GM21576 (cell line): ENCODE data around the gene DDX28.

ENCODE experiments used
- ATAC-seq: cut with Tn5 transposase; IDR thresholded peaks from one replicate; pipeline ENCODE4 v1.9.1; 2021; ENCODE audit warnings: mild to moderate bottlenecking, moderate library complexity; ENCODE audit not compliant: unreplicated experiment

DDX28 gene, protein sequence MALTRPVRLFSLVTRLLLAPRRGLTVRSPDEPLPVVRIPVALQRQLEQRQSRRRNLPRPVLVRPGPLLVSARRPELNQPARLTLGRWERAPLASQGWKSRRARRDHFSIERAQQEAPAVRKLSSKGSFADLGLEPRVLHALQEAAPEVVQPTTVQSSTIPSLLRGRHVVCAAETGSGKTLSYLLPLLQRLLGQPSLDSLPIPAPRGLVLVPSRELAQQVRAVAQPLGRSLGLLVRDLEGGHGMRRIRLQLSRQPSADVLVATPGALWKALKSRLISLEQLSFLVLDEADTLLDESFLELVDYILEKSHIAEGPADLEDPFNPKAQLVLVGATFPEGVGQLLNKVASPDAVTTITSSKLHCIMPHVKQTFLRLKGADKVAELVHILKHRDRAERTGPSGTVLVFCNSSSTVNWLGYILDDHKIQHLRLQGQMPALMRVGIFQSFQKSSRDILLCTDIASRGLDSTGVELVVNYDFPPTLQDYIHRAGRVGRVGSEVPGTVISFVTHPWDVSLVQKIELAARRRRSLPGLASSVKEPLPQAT

DNA sequence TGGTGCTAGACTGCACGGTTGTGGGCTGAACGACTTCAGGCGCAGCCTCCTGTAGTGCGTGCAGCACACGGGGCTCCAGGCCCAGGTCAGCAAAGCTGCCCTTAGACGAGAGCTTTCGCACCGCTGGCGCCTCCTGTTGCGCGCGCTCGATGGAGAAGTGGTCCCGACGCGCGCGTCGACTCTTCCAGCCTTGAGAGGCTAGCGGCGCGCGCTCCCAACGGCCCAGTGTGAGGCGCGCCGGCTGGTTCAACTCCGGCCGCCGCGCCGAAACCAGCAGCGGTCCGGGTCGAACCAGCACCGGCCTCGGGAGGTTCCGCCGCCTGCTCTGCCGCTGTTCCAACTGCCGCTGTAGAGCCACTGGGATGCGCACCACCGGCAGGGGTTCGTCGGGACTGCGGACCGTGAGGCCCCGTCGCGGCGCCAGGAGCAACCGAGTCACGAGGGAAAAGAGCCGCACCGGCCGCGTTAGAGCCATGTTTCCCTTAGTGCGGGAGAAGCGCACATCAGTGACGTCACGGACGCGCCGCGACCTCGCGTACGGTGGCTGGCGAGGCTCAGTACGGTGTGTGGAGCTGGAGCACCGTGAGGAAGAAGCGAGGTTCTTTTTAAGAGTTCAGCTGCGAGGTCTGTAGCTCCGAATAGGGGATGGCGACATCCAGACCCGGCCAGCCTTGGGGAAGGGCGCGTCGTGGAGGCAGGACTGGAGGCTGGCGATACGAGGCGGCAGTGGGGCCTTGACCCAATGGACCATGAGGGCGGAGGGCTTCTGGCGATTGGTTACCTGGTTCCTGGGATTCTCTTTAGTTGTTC lies at the start of gene DDX28, which contains the start of gene DUS2:
Gene DDX28 (minus strand): TSS at position 505 of the 810 bp plus-strand sequence. CDS start 30 bp downstream, at position 475.
Gene DUS2 (plus strand): TSS at position 557 of the 810 bp plus-strand sequence. CDS start 14,740 bp downstream, outside the sequence.
- ATAC-seq = peak; percentile 79

GRCh38 chr16:68072038-68072695 lies 49.1 kb upstream of the DDX28 start:
- ATAC-seq = no peak

DNA sequence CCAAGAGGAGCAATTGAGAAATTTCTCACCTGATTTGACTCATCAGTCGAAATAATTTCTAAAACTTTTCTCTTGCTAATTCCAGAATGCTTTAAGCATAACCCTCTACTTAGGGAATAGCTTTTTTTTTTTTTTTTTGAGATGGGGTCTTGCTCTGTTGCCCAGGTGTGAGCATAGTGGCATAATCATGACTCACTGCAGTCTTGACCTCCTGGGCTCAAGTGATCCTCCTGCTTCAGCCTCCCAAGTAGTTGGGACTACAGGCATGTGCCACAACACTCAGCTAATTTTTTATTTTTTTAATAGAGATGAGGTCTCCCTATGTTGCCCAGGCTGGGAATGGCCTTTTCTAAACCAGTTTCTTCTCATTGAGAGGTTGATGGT lies 48.5 kb upstream of the DDX28 start:
- no peak for ATAC-seq

- no peak for ATAC-seq
Measured at GRCh38 chr16:68070806-68071517, 47.9 kb upstream of the DDX28 start.

DNA sequence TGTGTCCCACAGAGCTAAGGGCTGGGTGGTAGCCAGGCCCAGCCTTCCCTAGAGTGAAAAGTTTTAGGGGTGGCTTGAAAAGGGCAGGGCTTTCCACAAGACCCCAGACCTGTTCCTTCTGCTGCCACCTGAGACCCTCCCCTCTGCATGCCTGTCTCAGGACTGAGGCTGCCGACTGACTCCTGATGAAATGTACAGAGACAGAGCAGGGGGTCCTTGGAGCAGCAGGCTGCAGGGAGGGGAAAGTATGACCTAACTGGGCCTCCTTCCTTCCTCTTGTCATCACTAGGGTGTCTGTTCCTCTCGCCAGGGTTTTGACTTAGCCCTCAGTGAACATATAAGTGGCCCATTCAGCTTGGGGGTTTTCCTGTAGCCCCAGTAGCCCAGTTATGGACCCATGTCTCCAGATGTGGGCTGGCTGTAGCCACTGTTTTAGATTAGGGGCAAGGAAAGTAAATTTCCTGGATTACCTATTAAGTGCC lies 47.3 kb upstream of the DDX28 start:
- no peak for ATAC-seq

DNA sequence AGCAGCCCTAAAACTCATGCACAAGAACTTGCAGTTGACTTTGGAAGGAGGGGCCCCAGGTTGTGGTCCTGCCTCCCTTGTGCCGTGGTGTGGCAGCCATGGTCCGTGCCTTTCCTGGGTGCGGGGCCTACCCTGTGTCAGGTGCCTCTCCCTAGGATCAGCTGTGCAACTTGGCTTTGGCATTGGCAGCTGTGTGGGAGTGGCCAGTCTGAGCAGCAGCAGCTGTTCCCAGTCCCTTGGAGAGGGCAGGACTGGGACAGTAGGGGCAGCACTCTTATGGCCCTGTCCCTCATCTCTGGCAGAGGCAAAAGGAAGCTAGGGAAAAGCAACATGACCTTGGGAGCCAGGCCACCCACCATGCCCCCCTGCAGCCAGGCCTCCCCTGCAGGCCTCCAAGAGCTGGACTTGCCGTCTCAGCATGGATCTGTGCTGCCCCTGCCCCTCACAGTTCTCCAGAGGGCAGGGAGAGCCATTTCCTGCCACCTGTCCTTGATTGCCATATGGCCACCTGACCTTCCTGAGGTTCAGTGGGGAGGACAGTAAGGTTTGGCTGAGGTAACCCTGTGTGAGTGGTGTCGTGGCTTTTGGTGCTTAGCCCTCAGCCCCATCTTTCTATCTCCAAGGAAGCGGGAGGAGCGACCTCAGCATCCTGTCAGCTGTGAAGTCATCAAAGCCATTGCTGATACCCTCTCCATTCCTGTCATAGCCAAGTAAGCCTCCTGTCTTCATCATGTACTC lies 46.6 kb upstream of the DDX28 start:
- no peak for ATAC-seq

- ATAC-seq = no peak
Measured at GRCh38 chr16:68068926-68069325, 45.9 kb upstream of the DDX28 start.

- no peak for ATAC-seq
Measured at GRCh38 chr16:68066763-68067162, 43.7 kb upstream of the DDX28 start.

DNA sequence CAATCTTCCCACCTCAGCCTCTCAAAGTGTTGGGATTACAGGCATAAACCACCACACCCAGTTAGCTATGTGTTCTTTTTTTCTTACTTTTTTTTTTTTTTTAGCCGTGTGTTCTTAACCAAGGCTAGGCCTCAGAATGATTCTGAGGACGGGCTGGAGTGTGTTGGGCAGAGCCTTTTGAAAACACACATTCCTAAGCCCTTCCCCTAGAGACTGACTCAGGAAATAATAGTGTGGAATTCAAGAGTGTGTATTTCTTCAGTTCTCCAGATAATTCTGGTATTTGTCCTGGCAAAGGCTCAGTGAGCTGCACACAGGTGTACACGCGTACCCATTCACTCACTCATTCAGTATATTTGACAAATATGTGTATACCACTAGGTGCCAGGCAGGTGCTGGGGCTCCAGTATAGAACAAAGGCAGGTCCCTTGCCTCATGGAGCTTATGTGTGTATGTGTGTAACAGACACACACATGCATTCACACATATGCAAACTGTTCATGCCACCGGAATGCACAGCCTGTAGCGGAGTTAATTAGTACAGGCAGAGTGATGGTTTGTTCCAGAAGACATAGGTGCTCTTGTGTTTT lies 42.8 kb upstream of the DDX28 start:
- ATAC-seq = no peak

DNA sequence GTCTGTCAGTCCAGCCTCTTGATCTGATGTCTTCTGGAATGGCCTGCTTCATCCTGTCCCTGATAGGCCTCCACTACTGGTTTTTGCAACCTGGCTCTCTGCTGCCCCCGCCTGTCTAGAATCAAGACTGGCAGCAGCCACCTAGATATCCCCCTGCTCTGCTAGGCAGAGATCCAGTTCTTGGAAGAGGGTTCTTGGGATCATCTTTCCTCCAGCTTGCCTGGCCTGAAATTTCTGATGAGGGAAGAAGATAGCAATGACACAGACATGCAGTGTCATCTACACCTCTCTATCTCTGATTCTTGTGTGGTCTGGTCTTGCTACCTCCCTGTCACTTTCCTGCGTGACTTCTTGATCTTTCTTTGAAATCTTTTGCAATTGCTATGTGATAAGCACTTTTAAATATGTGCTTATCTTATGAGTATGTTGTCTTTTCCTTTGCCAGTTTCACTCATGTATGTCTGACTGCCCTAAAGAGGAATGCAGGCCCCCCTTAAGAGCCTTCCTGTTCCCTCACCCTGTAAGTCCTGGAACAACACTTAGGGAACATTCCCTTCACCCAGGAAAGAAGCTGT lies 41.8 kb upstream of the DDX28 start:
- ATAC-seq = no peak

DNA sequence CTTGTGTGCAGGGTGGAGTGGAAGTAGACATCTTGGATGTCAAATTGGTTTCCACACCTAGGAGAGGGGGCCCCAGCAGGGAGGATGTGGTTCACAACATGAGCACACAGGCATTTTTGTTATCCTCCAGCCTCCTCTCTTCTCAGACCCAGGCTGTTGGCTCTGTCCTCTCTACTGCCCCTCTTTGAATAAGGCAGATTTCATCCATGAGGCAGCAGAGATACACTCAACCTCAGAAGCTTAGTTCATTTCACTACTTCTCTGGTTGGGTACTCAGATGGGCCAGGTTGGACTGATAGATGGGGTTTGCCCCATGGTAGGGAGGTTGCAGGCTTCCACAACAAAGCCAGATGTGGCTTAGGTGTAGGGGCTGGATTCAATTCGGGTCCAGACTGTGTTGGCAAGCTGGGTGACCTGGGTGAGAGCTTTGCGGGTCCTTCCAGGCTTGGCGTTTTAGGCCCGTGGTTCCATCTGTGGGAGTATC lies 39.9 kb upstream of the DDX28 start:
- ATAC-seq = no peak

- no peak for ATAC-seq
Measured at GRCh38 chr16:68061396-68061795, 38.4 kb upstream of the DDX28 start.

DNA sequence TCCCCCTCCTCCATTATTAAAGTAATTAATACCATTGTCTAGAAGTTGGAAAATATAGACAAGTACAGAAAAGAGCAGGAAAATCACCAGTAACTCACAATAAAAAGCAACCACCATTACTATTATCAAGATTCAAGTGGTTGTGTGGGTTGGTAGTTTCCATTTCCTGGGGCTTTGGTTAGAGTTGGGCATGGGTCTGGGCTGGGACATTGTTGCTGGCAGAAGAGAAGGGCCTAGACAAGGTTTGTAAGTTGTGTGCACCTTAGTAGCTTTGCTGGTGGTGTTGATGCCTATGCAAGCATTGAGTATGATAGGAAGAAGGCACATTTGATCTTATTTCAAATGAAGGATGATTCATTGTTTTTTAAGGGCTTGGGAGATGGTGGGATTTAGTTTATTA lies 36.8 kb upstream of the DDX28 start:
- ATAC-seq = no peak

- no peak for ATAC-seq
Measured at GRCh38 chr16:68055395-68055794, 32.4 kb upstream of the DDX28 start.

GRCh38 chr16:68049449-68049848 lies 26.4 kb upstream of the DDX28 start:
- no peak for ATAC-seq

GRCh38 chr16:68047987-68048386 lies 25.0 kb upstream of the DDX28 start:
- no peak for ATAC-seq

DNA sequence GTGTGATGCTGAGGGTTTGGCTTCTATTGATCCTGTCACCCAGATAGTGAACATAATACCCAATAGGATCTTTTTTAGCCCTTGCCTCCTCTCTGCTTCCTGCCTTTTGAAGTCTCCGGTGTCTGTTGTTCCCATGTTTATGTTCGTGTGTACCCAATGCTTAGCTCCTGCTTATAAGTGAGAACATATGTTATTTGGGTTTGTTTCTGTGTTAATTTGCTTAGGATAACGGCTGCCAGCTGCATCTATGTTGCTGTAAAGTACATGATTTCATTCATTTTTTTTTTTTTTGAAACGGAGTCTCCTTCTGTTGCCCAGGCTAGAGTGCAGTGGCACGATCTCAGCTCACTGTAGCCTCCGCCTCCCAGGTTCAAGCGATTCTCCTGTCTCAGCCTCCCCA lies 23.1 kb upstream of the DDX28 start:
- no peak for ATAC-seq

GRCh38 chr16:68041783-68042182 lies 18.8 kb upstream of the DDX28 start:
- ATAC-seq = no peak
